HG03159 (cell line): ENCODE data around the gene ZNF124.
"Not testable (repeated sequence)": the region's sequence is repeated elsewhere in the genome, so short reads cannot be mapped to it uniquely, and the experiment has no call there.

Experiments
- ATAC-seq: cut with Tn5 transposase; IDR thresholded peaks from one replicate; pipeline ENCODE4 v1.9.1; 2021; ENCODE audit warnings: mild to moderate bottlenecking, moderate library complexity; ENCODE audit not compliant: unreplicated experiment

ZNF124 gene

GRCh38 chr1:247173431-247173830, 1.6 kb upstream of the ZNF124 start:
- no peak for ATAC-seq

- ATAC-seq: no peak
Measured at GRCh38 chr1:247172996-247173395, 1.2 kb upstream of the ZNF124 start.

- ATAC-seq: peak; percentile 51
Measured at GRCh38 chr1:247171443-247171842, 377 bp downstream of the ZNF124 start.

GRCh38 chr1:247165674-247166073, 6.1 kb downstream of the ZNF124 start:
- no peak for ATAC-seq

GRCh38 chr1:247164694-247165093, 7.1 kb downstream of the ZNF124 start:
- ATAC-seq: no peak

GRCh38 chr1:247156787-247157232, 15.0 kb downstream of the ZNF124 start:
- ATAC-seq: no peak

GRCh38 chr1:247147781-247148180, 24.0 kb downstream of the ZNF124 start:
- no peak for ATAC-seq

GRCh38 chr1:247147120-247147519, 24.7 kb downstream of the ZNF124 start:
- ATAC-seq: not testable (repeated sequence)

- ATAC-seq: no peak
Measured at GRCh38 chr1:247146671-247147070, 25.1 kb downstream of the ZNF124 start.

- ATAC-seq: no peak
Measured at GRCh38 chr1:247145279-247145678, 26.5 kb downstream of the ZNF124 start.

- not testable (repeated sequence) for ATAC-seq
Measured at GRCh38 chr1:247139557-247139956, 32.3 kb downstream of the ZNF124 start.

- ATAC-seq: no peak
Measured at GRCh38 chr1:247131236-247131635, 40.6 kb downstream of the ZNF124 start.

GRCh38 chr1:247127519-247128282, 44.1 kb downstream of the ZNF124 start:
- not testable (repeated sequence) for ATAC-seq

- ATAC-seq: peak; percentile 54
Measured at GRCh38 chr1:247126601-247127000, 45.2 kb downstream of the ZNF124 start.

GRCh38 chr1:247126166-247126565, 45.7 kb downstream of the ZNF124 start:
- peak; percentile 99 for ATAC-seq

- ATAC-seq: no peak
Measured at GRCh38 chr1:247121382-247121781, 50.4 kb downstream of the ZNF124 start.

GRCh38 chr1:247120408-247120668, 51.5 kb downstream of the ZNF124 start:
- not testable (repeated sequence) for ATAC-seq

GRCh38 chr1:247119600-247120407, 52.0 kb downstream of the ZNF124 start:
- no peak for ATAC-seq

- ATAC-seq: no peak
Measured at GRCh38 chr1:247118946-247119446, 52.8 kb downstream of the ZNF124 start.

- ATAC-seq: no peak
Measured at GRCh38 chr1:247115545-247115944, 56.3 kb downstream of the ZNF124 start.

- no peak for ATAC-seq
Measured at GRCh38 chr1:247115141-247115510, 56.7 kb downstream of the ZNF124 start.
